DMS79 treated with DMSO at 0.1 percent for 48 hours (cell line): ENCODE results near the gene MAD1L1.

Experiments
- DNase-seq: peaks from one replicate; lab custom pipeline; 2025; lab: John Stamatoyannopoulos, UW

MAD1L1 gene

GRCh38 chr7:2218444-2218785, 14.3 kb downstream of the MAD1L1 start:
- DNase-seq = no peak

GRCh38 chr7:2217716-2218443, 14.9 kb downstream of the MAD1L1 start:
- DNase-seq = no peak

- no peak for DNase-seq
Measured at GRCh38 chr7:2217206-2217605, 15.5 kb downstream of the MAD1L1 start.

DNA sequence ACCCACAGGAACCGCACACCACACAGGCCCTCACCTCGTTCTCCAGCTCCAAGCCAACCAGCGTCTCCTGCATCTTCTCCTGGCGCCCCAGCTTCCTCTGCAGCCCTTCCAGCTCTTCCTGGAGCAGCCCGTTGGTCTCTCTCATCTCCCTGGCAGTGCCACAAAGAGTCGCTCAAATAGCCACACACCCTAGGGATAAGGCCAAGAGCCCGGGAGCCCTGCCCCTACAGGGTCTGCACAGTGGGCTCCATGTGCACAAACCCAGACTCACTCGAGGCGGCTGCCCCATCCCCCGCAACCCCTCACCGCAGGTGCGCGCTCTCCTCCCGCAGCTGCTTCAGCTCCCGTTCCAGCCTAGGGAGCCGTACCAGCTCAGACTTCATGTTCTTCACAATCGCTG, 16.9 kb downstream of the MAD1L1 start:
- no peak for DNase-seq

GRCh38 chr7:2214636-2215035, 18.1 kb downstream of the MAD1L1 start:
- no peak for DNase-seq

- no peak for DNase-seq
Measured at GRCh38 chr7:2213551-2214215, 19.1 kb downstream of the MAD1L1 start.

GRCh38 chr7:2212906-2213305, 19.8 kb downstream of the MAD1L1 start:
- no peak for DNase-seq

- no peak for DNase-seq
Measured at GRCh38 chr7:2211926-2212325, 20.8 kb downstream of the MAD1L1 start.

GRCh38 chr7:2211259-2211880, 21.4 kb downstream of the MAD1L1 start:
- no peak for DNase-seq

- DNase-seq = no peak
Measured at GRCh38 chr7:2210551-2211258, 22.0 kb downstream of the MAD1L1 start.

GRCh38 chr7:2209961-2210323, 22.8 kb downstream of the MAD1L1 start:
- DNase-seq = no peak

- DNase-seq = no peak
Measured at GRCh38 chr7:2209146-2209960, 23.4 kb downstream of the MAD1L1 start.

DNA sequence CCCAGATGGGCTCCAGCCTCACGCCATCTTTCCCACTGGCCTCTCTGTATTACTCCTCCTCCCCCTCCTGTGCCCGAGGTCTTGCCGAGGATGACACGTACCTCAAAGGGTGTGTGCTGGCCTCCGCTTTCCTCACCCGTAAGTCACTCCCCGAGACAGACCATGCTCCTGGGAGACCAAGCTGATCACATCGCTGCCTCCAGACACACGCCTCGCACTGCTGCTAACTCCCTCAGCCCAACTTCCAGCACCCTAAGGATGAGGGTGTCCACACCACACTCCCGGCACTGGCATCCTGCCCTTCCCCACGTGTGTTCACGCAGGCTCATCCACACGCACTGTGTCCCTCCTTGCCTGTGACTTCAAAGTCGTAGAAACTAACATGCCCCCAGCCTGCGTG, 24.0 kb downstream of the MAD1L1 start:
- DNase-seq = no peak

DNA sequence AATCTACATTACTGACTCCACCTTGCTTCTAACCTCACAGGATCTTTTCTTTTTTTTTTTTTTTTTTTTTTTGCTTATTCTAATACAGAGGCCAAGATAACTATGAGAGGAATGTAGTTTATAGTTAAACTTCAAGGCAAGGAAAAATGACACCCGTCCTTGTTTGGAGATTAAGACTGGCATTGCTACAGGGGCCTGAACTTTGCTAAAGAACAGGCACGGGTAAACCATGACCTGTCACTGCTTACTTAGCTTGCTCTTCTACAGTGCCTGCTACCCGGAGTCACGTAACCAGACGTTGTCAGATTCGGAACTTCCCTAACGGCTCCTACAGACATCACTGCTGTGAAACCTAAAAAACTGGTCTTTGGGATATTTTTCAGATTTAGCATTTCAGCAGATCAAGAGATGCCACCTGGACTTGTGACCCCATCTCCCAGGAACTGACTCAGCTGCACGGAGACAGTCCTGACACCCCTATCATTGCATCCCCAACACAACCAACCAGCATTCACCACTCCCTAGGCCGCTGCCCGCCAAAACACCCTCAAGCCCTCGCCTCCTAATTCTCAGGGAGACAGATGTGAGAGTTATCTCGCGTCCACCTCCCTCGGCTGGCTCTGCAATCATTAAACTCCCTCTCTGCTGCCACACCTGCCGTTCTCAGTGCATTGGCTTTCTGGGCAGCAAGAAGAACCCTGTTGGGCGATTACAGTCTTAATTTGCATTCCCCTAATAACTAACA, 27.5 kb downstream of the MAD1L1 start:
- no peak for DNase-seq

GRCh38 chr7:2204446-2204845, 28.3 kb downstream of the MAD1L1 start:
- DNase-seq = no peak

- DNase-seq = no peak
Measured at GRCh38 chr7:2203766-2204300, 28.9 kb downstream of the MAD1L1 start.

- peak; percentile 34 for DNase-seq
Measured at GRCh38 chr7:2202901-2203765, 29.6 kb downstream of the MAD1L1 start.

DNA sequence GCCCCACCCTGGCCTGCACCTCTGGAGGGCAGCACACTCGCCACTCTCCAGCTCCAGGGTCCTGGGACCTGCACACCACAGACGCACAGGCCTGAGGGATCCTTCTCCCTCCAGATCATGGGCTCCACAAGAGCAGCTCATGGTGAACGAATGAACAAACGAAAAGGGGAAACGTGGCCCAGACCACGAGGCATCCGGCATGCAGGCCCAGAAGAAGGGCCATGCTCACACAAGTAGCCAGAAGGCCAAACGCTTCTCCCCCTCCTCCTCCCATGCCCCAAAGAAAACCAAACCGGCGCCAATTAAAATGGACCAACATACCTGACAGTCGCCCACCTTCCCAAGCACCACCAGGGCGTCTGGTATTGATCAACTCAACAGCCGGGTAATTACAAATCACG, 30.4 kb downstream of the MAD1L1 start:
- no peak for DNase-seq

DNA sequence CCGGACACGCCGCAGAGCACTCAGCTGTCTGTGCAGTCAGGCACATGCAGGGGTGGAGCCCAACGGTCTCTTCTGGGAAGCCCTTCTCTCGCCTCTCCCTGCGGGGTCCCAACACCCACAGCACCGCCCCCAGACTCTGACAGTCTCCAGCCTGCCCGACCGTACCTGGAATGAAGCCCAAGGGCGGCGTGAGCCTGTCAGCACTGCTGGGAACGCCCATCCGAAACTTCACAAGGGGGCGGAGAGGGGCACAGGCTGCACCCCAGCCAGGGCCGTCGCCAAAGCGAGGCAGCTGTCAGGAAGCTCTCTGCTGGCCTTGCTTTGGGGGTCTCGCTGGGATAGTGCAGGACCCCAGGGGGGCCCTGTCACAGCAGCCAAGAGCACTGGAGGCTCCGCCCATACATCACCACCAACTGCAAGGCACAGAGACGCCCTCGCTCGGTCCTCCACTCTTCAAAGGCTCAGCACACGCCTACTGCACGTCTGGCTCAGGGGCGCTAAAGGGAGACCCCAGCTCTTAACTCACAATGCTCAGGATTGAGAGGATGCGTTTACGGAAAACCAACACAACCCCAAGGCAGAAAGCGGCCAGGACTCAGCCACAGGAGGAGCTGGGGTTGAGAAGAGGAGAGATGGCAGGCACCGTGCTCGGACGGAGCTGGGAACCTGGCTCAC, 30.9 kb downstream of the MAD1L1 start:
- no peak for DNase-seq
